NCI-H774 (cell line): Measurements from ENCODE around the gene PLCXD1.
"Not testable (repeated sequence)": the region's sequence is repeated elsewhere in the genome, so short reads cannot be mapped to it uniquely, and the experiment has no call there.

Experiments used
- DNase-seq: peaks from one replicate; lab custom pipeline; 2025; lab: John Stamatoyannopoulos, UW

PLCXD1 gene

DNA sequence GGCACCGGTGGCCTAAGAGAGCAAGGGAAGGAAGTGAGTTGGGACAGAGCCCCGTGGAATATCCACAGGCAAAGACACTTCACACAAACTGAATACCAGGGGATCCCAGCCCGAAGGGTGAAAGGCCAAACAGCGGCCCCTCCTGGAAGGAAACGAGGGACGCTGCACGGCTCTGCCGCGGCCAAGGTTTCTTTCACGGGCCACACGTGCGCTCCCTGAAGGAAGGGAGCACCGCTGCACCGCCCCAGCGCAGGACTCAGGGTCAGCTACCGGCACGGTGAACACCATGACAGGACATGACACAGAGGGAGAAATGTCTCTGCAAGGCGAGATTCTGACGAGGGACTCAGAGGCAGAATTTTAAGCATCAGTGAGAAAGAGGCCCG, 69.0 kb downstream of the PLCXD1 start:
- DNase-seq = no peak

DNA sequence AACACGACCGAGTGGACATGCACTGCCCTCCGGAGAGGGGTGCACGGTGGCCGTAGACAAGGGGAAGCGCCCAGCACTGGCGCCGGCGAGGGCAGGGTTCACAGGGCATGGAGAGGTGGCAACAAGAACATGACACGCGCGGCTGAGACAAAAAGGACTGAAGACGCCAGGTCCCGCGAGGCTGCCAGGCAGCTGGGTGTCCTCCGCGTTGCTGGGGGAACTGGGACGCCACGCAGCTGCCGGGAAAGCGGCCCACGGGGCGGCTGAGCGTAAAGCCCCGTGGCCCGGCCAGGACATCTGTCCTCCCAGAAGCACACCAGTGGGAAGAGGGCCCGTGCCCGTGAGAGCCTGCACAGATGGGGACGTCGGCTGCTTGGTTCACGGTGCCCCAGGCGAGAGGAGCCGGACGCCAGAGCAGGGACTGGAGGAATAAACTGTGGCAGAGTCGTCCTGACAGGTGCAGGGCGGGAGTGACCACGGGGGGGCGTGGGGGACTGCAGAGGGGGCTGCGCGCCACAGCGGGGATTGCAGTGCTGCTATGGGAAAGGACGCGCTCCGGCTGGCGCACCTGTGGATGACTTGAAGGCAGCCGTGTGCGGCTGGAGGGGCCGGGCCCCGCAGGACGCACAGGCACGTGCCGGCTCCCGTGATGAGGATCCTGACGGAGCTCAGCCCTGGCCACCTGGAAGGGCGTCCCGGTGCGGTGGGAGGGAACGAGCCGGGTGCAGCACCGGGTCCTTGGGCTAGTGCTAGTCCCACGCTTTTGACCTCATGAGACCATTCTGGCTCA, 69.5 kb downstream of the PLCXD1 start:
- DNase-seq = no peak

- DNase-seq = not testable (repeated sequence)
Observed at GRCh38 chrX:351324-351641, 70.1 kb downstream of the PLCXD1 start.

GRCh38 chrX:351736-352135, 70.6 kb downstream of the PLCXD1 start:
- no peak for DNase-seq

- no peak for DNase-seq
Observed at GRCh38 chrX:352181-352580, 71.0 kb downstream of the PLCXD1 start.

GRCh38 chrX:352582-353314, 71.6 kb downstream of the PLCXD1 start:
- no peak for DNase-seq
